IPS DF 19.7 (cell line): ENCODE data around the gene MARCHF4.
A peak's percentile ranks its signal among the peaks of the same experiment; 100 is the strongest.

Experiments used
- DNase-seq: peaks from one replicate; pipeline ENCODE4 v3.0.0-alpha.2; 2013; ENCODE audit warnings: low read depth, low spot score

MARCHF4 gene, protein sequence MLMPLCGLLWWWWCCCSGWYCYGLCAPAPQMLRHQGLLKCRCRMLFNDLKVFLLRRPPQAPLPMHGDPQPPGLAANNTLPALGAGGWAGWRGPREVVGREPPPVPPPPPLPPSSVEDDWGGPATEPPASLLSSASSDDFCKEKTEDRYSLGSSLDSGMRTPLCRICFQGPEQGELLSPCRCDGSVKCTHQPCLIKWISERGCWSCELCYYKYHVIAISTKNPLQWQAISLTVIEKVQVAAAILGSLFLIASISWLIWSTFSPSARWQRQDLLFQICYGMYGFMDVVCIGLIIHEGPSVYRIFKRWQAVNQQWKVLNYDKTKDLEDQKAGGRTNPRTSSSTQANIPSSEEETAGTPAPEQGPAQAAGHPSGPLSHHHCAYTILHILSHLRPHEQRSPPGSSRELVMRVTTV

DNA sequence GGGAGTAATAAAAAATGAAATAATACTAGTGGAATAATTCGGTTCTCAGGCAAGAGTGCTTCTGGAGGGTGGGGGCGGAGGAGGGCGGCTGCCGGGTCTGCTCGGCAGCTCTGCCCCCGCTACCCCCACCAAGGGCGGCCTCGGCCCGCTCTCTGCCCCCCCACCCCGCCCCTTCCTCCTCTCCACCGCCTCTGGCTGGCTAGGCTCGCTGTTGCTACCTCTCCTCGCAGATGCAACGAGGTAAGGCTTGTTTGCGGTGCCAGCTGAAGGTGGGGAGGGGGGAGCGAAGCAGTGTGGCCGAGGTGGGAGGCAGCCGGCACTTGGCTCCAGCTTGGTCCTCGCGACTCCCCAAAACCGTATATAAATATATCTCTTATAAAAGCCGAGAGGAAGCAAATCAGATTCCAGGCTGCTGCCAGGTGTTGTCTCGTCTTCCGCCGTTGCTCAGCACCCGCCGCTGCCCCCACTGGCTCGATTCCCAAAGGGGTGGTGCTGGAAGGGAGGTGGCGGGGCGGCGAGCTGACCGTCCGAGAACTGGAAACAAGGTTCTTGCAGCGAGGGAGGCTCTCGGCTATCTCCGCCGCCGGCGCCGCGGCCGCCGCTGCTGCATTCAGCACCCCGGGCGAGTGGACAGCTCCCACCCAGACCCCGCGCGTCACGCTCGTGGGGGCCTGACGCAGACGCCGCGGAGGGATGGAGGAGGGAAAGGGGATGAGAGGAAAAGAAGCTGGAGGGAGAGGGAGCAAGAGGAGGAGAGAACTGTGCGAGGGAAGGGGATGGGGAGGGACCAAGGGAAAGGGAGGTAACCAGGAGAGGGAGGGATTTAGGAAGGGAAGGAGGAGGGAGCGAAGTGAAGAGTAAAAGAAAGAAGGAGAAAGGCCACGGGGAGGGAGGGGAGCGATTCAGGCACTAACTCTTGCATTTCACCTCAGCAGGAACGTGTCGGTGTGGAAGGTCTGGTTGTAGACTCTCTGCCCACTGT is at the start of gene MARCHF4:
Gene MARCHF4, minus strand, starts transcription at position 763 of the 982 bp plus-strand sequence. CDS start 2,223 bp downstream, outside the sequence.
- DNase-seq, result peak; percentile 54

DNA sequence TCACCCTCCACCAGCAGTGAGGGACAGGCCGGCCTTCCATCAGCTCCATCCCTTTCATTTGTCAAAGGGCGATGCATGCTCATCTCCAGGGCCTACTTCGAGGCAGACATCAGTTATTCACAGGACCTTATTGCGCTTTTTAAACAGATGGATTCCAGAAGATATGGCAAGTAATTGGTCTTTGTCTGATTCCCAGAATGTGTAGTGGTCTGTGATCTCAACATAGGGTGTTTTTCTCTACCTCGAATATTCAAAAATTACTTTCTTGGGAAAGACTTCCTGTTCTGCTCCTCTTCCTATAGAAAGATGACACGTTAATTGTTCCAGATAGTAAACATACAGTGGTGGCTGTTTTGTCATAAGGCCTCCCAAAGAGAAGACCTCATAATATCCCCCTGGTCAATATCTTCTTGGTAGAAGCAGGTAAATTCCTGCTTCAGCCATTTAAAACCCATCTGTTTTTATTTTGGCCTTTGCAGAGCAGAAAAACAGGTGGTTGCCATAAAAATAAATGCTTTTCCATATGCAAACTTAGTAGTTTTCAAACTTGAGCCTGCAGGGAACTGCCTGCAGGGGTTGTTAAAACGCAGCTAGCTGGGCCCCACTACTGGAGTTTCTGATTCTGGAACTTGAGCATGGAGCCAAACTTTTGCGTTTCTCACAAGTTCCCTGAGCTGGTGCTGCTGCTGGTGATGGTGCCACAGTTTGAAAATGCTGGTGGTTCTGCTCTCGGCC is 48.3 kb upstream of the MARCHF4 start:
- DNase-seq, result no peak

DNA sequence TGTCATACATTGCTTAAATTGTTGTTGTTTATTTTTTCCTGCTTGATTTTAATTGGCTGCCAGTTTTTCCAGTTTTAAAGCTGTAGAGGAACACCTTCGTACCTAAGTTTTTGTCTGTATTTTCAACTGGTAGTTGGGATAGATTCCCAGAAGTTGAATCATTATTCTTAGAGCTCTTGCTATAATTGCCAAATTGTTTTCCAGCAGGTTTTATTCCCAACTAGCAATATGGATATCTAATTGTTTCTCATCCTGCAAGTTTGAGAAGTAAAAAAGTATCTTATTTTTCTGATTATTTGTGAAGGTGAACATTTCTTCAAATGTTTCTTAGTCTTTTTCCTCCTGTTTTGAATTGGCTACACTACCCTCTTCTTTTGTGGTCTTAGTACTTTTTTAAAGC is 46.7 kb upstream of the MARCHF4 start:
- no peak for DNase-seq

DNA sequence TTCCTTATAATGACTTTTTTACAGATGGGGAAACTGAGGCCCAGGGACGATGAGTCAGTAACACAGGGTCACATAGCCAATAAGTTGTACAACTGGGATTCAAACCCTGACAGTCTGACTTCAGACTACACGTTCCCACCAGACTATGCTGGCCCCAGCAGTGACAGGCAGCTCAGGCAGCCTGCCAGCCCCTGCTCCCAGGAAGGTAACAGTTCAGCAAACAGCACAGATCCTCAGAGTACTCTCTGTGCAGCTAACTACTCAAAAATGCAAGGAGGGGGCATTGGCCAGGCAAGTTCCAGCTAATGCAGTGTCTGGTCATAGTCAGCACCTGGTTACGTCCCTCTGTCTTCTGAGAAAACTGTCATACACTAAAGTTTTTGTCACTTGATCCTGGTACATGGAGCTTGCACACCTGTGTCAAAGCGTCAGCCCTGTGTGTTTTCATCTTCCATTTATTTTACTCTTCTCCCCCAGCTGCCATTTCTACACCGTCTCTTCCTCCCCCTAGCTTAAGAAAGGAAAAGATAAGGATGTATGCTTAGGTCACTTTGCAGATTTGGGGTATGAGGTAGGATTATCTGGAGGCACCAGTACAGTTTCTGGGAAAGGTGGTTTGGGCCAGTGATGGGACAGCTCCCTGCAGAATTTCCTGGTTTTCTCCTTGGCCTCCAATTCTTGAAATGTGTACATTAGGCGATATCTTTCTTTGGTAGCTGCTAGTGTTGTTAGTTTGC is 44.5 kb upstream of the MARCHF4 start:
- no peak for DNase-seq

DNA sequence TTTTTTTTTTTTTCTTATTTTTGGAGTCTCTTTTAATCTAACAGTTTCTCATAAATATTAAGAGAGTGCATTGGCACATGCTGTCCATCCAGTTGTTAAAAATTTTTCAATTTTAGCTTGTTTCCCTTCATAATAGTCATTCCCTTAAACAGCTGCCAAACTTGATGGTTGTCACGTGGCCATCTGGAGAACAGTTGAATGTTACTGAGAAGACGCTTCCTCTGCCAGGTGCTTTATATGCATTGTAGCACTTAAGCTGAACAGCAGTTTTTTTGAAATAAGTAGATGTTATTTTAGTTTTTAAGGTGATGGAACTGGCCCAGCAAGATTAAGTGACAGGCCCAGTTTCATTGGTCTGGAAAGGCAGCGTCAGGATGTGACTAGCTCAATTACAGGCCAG is 43.3 kb upstream of the MARCHF4 start:
- DNase-seq, result no peak

DNA sequence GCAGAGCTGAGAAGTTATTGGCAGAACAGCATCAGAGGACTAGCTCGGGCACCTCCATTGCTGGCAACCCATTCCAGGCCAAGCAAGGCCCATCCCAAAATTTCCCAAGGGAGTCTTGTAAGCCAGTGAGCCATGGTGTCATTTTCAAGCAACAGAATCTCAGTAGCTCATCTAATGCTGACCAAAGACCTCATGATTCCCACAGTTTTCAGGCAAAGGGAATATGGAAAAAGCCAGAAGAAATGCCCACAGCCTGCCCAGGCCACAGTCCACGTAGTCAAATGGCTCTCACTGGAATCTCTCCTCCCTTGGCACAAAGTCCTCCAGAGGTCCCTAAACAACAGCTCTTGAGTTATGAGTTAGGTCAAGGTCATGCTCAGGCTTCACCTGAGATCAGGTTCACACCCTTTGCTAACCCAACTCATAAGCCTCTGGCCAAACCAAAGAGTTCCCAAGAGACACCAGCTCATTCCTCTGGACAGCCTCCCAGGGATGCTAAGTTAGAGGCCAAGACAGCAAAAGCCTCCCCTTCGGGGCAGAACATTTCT is 42.6 kb upstream of the MARCHF4 start:
- no peak for DNase-seq

DNA sequence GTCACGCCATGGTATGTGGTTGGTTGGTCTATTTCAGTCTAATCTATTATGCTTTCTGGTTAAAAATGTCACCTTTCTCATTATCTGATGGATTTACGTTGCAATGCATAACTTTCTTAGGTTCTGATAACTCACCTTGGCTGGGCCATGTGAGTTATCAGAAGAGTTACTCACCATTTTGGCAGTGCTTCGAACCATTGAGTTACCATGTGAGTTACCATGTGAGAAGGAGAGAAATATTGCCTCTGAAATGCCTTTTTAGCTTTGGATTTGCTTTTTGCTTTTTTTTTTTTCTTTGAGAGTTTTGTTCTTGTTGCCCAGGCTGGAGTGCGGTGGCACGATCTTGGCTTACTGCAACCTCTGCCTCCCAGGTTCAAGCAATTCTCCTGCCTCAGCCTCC is 41.6 kb upstream of the MARCHF4 start:
- no peak for DNase-seq

DNA sequence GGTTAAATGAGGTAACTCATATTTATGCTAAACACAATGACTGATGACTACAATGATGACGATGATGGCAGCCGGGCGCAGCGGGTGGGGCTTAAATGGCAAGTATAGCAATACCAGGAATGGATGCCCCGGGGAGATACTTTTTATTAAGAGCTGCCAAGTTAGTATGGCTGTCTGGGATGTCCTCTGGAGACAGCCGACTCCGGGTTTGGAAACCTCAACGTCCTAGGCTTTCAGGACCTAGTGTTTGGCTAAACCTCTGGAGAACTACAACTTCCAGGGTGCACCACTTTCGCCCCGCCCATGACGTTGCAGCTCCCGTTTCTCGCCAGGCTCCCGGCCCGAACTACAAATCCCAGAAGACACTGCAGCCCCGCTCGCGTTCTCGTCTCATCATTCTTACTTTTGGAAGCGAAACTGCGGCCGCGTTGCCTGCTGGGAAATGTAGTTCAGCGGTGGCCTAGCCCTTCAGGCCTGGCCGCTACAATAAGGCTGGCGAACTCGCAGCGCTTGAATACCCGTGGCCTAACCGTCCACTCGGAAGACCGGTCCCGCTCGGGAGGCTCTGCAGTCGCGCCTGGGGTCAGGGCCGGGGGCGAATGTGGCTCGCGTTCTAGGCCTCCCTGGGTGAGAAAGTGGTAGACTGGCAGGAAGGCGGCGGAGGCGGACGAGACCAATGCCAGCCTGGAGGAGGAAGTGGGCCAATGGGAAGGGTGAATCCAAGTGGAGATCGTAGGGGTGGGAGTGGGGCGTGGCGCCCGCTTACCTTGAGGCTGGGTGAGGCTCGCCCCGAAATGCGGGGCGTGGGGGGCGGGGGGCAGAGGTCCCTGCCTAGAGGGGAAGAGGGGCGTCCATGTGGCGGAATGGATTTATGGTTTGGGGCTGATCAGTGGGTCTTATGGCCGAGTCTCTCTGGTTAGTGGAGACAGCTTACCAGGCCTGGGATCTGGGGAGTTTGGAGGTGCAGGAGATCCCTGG is 40.0 kb upstream of the MARCHF4 start, which contains the start of gene SMARCAL1:
Gene SMARCAL1, plus strand, starts transcription at position 463 of the 978 bp plus-strand sequence. CDS start 2,221 bp downstream, outside the sequence.
- DNase-seq, result peak; percentile 92

DNA sequence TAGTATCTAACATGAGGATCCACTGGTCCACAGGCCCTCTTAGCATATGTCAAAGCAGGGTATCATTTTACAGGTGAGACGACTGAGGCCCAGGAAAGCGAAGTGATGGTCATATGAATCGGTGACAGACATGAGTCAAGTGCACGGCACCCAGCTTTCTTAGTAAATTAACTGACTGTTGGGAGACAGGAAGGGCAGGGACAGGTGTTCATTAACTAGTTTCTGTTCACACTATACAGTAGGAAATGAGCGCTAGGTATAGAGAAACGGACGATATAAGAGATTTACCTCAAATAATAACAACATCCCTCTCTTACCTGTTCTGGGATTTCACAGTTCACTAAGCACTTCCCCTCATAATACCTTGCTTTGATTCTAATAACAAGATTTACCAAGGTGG is 38.3 kb upstream of the MARCHF4 start:
- no peak for DNase-seq

DNA sequence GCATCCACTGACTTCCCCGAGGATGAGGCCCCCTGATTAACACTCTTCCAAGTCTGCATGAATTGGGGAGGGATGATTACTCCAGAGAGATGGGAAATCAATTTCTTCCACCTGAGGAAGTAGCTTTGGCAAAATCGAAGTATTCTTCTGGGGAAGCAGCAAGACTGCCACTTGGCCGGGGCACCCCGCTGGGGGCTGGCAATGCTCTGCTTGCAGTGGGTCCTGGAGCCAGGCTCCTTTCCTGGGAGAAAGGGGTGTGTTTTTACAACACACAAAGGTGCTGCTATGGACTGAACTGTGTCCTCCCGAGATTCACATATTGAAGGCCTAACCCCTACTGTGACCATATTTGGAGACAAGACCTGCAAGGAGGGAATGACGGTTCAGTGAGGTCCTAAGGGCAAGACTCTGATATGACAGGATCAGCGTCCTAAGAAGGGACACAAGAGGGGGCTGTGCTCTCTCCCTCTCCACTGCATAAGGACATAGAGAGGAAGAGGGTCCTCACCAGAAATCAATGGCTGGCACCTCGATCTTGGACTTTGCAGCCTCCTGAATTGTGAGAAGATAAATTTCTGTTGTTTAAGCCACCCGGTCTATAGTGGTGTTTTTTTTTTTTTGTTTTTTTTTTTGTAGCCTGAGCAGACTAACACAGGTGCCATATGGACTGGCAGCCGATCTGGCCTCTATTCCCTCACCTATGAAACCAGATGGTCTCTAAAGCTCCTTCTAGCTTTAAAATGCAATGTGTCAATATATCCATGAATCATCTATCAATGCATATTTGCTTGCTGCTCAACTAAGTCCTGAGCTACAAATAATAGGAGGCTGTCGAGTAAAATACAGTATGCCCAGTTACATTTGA is 36.4 kb upstream of the MARCHF4 start:
- peak; percentile 15 for DNase-seq

DNA sequence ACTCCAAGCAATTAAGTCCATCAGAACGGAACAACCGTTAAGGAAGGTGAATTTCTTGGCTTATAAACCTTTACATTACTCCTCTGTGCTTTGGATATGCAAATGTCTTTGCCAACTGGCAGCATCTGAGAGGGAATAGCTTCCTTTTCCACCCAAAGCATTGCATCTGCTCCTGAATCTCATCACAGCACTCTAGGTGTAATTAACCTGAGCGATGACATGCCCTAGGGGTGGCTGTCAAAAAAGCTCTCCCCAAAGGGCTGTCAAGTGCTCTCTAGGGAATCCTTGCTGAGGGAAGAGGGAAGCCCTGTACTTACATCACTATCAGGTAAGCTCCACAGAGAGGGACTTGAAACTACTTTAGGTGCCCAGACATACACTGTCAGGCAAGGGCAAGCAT is 34.5 kb upstream of the MARCHF4 start:
- DNase-seq, result no peak

DNA sequence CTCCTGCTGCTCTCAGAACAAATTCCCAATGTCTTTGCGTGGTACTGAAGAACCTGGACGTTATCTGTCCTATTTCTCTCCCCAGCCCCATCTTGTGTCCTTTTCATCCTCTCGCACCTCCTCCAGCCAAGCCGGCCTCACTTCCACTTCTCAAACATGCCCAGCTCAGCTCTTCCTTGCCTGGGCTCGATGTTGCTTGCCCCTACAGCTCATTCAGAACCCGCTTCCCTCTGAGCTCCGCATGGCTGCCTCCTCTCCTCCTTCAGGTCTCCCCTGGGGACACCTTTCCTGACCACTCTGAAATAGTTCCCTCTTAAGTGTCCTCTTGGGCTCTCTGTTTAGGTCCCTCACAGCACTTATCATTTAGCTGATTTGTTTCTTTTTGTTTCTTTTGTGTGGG is 33.3 kb upstream of the MARCHF4 start:
- DNase-seq, result no peak

DNA sequence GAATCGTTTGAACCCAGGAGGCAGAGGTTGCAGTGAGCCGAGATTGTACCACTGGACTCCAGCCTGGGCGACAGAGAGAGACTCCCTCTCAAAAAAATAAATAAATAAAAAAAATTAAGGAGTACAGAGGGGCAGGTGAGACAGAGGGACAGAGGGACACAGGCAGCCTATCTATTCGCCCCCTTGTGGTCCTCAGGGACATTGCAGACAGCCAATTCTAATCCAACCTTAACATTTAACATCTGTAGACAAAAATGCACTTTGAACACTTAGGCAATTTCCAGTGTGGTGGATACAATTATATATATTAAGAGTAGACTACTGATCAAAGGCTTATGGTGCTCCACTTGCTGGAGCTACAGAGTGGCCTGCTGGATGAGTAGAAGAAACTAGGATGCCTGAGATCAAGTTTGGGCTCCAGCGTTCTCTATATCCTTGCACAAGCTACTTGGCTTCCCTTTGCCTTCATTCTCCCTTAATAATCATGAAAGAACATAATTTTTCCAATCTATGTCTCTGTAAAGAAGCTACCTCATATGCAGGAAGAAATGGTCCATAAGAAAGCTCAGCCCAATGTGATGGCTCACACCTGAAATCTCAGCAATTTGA is 31.8 kb upstream of the MARCHF4 start:
- no peak for DNase-seq

DNA sequence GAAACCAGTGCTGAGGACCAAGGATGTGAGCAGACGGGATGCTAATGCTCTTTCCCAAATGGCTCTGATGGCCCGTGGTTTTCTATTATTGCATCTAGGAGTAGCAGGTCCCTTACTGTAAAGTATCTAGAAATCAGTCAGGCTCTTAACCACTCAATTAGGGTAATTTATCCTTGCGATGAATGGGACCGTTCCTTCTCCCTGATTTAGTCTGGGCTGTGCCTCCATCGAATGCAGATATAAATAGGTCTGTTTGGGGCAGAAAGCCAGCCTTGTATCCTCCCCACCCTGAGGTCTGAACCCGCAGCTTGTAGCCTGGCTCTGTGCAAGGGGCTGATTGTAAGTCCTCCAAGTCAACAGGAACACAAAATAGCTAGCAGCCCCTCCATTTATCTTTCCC is 30.5 kb upstream of the MARCHF4 start:
- DNase-seq, result no peak

DNA sequence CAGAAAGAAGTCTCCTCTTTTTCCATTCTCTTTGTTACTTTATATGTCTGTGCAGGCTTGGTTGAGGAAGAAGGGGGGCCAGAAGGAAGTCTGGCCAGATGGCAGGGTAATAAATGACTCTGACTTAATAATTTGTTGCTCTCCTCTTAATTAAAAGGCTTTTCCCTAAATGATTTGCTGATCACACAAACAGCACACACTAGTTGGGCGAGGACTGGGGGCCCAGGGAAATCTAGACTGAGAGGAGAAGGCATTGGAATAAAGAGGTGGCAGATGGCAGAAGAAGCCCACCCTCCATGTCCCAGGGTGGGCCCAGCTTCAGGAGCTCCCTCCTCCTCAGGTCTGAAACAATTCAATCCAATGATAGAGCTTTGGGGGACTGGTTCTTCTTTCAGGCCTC is 27.3 kb upstream of the MARCHF4 start:
- DNase-seq, result no peak

DNA sequence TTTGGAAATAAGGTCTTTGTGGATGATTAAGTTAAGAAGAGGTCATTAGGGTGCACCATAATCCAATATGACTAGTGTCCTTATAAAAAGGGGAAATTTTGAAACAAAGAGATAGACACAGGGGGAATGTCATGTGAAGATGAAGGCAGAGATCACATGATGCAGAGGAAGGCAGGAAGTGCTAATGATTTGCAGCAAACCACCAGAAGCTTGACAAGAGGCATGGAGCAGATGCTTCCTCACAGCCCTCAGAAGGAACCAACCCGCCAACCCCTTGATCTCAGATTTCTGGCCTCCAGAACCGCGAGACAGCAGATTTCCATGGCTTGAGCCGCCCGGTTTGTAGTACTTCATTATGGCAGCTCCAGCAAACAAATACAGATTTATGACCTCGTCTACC is 22.6 kb upstream of the MARCHF4 start:
- DNase-seq, result no peak

DNA sequence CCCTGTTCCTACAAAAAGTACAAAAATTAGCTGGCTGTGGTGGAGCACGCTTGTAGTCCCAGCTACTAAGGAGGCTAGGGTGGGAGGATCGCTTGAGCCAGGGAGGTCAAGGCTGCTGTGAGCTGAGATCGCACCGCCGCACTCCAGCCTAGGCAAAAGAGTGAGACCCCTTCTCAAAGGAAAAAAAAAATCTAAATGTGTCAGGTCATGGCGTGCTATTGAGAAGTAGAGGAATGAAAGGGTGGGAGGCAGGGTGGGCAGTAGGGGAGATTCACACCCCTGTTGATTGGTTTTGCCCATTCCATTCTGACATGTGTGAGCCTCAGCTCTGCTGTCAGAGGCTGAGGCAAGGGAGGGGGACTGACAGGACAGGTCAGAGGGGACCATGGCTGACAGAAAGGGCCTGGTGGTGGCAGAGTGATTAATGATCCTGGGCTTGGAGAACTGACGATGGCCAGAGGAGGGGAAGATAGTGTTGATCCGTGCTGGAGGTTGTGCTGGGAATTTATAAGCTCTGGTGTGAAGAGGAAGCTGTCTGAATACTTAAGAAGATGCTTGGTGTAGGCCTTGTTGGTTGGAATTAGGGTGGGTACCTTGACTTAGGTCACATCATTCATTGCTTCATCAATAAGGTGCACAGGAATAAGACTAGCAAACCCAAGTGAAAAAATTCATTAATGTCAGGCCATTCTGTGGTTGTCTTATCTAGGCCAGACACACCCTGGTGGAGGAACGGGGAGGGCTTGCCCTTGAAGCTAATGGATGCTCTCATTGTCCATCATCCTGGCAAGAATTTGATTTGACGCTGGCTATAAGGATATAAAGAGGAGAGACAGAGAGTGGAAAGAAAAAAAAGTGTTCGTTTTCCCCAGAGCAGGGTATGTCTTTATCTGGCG is 20.9 kb upstream of the MARCHF4 start:
- DNase-seq, result no peak
